Panc1 (cell line): Measurements from ENCODE around the gene SPECC1L. TPM values are rescaled to one million over a fixed set of nuclear protein-coding genes. Genes with fewer than 3 reads are reported as not detected.

Experiments
- ATAC-seq: fragments of 200-7000 bp; cut with Tn5 transposase; 2 replicates; pipeline ENCODE4 v1.9.1; 2020; ENCODE audit warnings: mild to moderate bottlenecking, moderate library complexity
- BruUV-seq: library from RNA; stranded (reverse); fragments of 400-500 nt; replicated peaks from 2 replicates; lab custom pipeline; 2021; lab: Mats Ljungman, UMichigan
- CTCF ChIA-PET: fragments of 300-600 bp; sonication (Branson Sonifier 250); formaldehyde crosslinking; loops from one replicate; lab custom pipeline; 2022; ENCODE audit warnings: antibody characterized with exemption; lab: Charles Lee
- POLR2A ChIA-PET: fragments of 300-600 bp; sonication (Branson Sonifier 250); formaldehyde crosslinking; loops from one replicate; lab custom pipeline; 2022; ENCODE audit warnings: antibody characterized with exemption; lab: Charles Lee
- DNase-seq: peaks from one replicate; pipeline ENCODE4 v3.0.0-alpha.2; 2010; ENCODE audit warnings: low read depth, low spot score
- H3K27ac ChIP-seq: 2 replicates; pipeline ENCODE4 v1.5.1; 2011; ENCODE audit warnings: mild to moderate bottlenecking, low read length, inconsistent platforms
- H3K27me3 ChIP-seq: fragments of 200-500 bp; sonication (Bioruptor generic); 2 replicates; pipeline ENCODE4 v1.6.0; 2014; ENCODE audit warnings: low read length, inconsistent platforms; ENCODE audit not compliant: control insufficient read depth, insufficient read depth
- H3K36me3 ChIP-seq: fragments of 200-500 bp; sonication (Bioruptor generic); 2 replicates; pipeline ENCODE4 v1.5.1; 2014; ENCODE audit warnings: inconsistent platforms, mild to moderate bottlenecking, low read length, moderate library complexity; ENCODE audit not compliant: control insufficient read depth, insufficient read depth
- H3K4me1 ChIP-seq: 2 replicates; pipeline ENCODE4 v1.5.1; 2011; ENCODE audit warnings: inconsistent platforms, mild to moderate bottlenecking, low read length, moderate library complexity; ENCODE audit not compliant: control insufficient read depth, insufficient read depth
- H3K4me3 ChIP-seq, 2 experiments: 2 replicates each; pipeline ENCODE4 v1.5.1; 2011 to 2012; ENCODE audit warnings: low read depth in 2 of 2, low read length in 2 of 2, mild to moderate bottlenecking in 2 of 2, inconsistent platforms in 1 of 2, moderate library complexity in 1 of 2
- H3K9me3 ChIP-seq: fragments of 200-500 bp; sonication (Bioruptor generic); 2 replicates; pipeline ENCODE4 v1.5.1; 2014; ENCODE audit warnings: low read depth, mild to moderate bottlenecking, inconsistent platforms, low read length, moderate library complexity; ENCODE audit not compliant: control insufficient read depth, insufficient read depth
- CTCF ChIP-seq: fragments of 450-650 bp; IDR thresholded peaks from 2 replicates; pipeline ENCODE4 v1.5.1; 2017; ENCODE audit warnings: mild to moderate bottlenecking
- POLR2AphosphoS5 ChIP-seq: IDR thresholded peaks from 2 replicates; pipeline ENCODE4 v1.6.1; 2012; ENCODE audit warnings: mild to moderate bottlenecking, low read depth, low read length, moderate library complexity
- SIN3A ChIP-seq: IDR thresholded peaks from 2 replicates; pipeline ENCODE4 v1.6.1; 2012; ENCODE audit warnings: low read depth, mild to moderate bottlenecking, low read length, moderate library complexity, borderline replicate concordance; ENCODE audit not compliant: insufficient read depth
- TCF7L2 ChIP-seq: IDR thresholded peaks from 2 replicates; pipeline ENCODE4 v1.6.1; 2011; ENCODE audit warnings: mild to moderate bottlenecking, low read depth, low read length, inconsistent platforms
- in situ Hi-C: cut with HindIII; loops from 2 replicates; pipeline ENCODE4 v1.10.0; 2016; ENCODE audit warnings: low sequenced_read_pairs, low pct_unique_long_range_greater_than_20kb
- intact Hi-C: fragments of 100-400 bp; cut with micrococcal nuclease; formaldehyde crosslinking; loops from one replicate; pipeline ENCODE4 v1.10.0; 2022; ENCODE audit not compliant: unreplicated experiment
- total RNA-seq: library from RNA; stranded (reverse); gene quantifications from one replicate; pipeline ENCODE4 v1.2.1, GENCODE V29; 2021; ENCODE audit not compliant: unreplicated experiment
- TF ChIP-seq, protein P1 (sequence below), 2 experiments: IDR thresholded peaks; 2 replicates each; pipeline ENCODE4 v1.6.1; 2011 to 2012; ENCODE audit warnings: low read depth in 2 of 2, control low read depth in 1 of 2, low read length in 1 of 2, mild to moderate bottlenecking in 1 of 2, moderate library complexity in 1 of 2; ENCODE audit not compliant: insufficient read depth in 1 of 2

Gene SPECC1L
- total RNA-seq, 1 experiment from 2014 or later, result 43.3 TPM

DNA sequence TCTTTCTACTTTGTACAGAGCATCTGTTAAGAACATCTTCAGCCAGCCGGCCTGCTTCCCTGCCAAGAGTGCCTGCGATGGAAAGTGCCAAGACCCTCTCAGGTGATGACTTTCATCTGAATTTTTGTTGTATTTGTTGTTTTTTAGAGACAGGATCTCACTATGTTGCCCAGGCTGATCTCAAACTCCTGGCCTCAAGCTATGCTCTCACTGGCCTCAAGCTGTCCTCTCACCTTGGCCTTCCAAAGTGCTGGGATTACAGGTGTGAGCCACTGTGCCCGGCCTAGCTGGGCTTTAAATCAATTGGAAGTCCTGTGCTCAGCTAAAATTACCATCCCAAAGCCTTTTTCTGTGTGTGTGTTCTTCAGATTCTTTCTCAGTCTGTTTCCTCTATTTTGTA lies 92.6 kb downstream of the SPECC1L start:
- Histone ChIP-seq H3K27ac (no peak overlapping the region), H3K4me3 (no peak overlapping the region), H3K4me1 (no peaks in the 10 kb centered on the region; the same call in 1 of the 2 replicates), H3K9me3 (no peaks in the 10 kb centered on the region), H3K27me3 (no peaks in the 10 kb centered on the region), H3K36me3 (peaks cover 2% of the 10 kb centered on the region; the same call in 1 of the 2 replicates)
- ATAC-seq (no peak), DNase-seq (no peak)
- POLR2A ChIA-PET, result no interaction called here
- in situ Hi-C loops, result no loop called here
- CTCF ChIA-PET, result no interaction called here
- TF ChIP-seq CTCF (no peak), POLR2AphosphoS5 (no peak), TCF7L2 (no peak), SIN3A (no peak)
- TF ChIP-seq, protein P1, sequence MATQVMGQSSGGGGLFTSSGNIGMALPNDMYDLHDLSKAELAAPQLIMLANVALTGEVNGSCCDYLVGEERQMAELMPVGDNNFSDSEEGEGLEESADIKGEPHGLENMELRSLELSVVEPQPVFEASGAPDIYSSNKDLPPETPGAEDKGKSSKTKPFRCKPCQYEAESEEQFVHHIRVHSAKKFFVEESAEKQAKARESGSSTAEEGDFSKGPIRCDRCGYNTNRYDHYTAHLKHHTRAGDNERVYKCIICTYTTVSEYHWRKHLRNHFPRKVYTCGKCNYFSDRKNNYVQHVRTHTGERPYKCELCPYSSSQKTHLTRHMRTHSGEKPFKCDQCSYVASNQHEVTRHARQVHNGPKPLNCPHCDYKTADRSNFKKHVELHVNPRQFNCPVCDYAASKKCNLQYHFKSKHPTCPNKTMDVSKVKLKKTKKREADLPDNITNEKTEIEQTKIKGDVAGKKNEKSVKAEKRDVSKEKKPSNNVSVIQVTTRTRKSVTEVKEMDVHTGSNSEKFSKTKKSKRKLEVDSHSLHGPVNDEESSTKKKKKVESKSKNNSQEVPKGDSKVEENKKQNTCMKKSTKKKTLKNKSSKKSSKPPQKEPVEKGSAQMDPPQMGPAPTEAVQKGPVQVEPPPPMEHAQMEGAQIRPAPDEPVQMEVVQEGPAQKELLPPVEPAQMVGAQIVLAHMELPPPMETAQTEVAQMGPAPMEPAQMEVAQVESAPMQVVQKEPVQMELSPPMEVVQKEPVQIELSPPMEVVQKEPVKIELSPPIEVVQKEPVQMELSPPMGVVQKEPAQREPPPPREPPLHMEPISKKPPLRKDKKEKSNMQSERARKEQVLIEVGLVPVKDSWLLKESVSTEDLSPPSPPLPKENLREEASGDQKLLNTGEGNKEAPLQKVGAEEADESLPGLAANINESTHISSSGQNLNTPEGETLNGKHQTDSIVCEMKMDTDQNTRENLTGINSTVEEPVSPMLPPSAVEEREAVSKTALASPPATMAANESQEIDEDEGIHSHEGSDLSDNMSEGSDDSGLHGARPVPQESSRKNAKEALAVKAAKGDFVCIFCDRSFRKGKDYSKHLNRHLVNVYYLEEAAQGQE (IDR thresholded peaks at IDR 0.05; ENCODE audit: insufficient read depth in 1 of 2, low read depth in 2 of 2, low read length in 1 of 2), result no peak
- BruUV-seq, result no TSS peak
- intact Hi-C loops, result no loop called here

- H3K4me3 ChIP-seq, result no peak overlapping the region
- BruUV-seq, result no TSS peak
- in situ Hi-C loops (no loop called here), intact Hi-C loops (no loop called here)
- TF ChIP-seq POLR2AphosphoS5 (no peak), SIN3A (no peak), TCF7L2 (no peak), CTCF (no peak)
- TF ChIP-seq, protein P1 (IDR thresholded peaks at IDR 0.05; ENCODE audit: insufficient read depth in 1 of 2, low read depth in 2 of 2, low read length in 1 of 2), result no peak
- no peaks in the 10 kb centered on the region for H3K4me1 ChIP-seq
- H3K9me3 ChIP-seq, result no peaks in the 10 kb centered on the region
- POLR2A ChIA-PET, result no interaction called here
- H3K27ac ChIP-seq, result no peak overlapping the region
- no peaks in the 10 kb centered on the region for H3K27me3 ChIP-seq
- ATAC-seq, result no peak
- DNase-seq, result no peak
- CTCF ChIA-PET, result no interaction called here
- peaks cover 14% of the 10 kb centered on the region for H3K36me3 ChIP-seq
Measured at GRCh38 chr22:24366701-24367100, 96.1 kb downstream of the SPECC1L start.
